Measurements from ENCODE around the gene NOL3.
A peak's percentile ranks its signal among the peaks of the same experiment; 100 is the strongest.

DNA sequence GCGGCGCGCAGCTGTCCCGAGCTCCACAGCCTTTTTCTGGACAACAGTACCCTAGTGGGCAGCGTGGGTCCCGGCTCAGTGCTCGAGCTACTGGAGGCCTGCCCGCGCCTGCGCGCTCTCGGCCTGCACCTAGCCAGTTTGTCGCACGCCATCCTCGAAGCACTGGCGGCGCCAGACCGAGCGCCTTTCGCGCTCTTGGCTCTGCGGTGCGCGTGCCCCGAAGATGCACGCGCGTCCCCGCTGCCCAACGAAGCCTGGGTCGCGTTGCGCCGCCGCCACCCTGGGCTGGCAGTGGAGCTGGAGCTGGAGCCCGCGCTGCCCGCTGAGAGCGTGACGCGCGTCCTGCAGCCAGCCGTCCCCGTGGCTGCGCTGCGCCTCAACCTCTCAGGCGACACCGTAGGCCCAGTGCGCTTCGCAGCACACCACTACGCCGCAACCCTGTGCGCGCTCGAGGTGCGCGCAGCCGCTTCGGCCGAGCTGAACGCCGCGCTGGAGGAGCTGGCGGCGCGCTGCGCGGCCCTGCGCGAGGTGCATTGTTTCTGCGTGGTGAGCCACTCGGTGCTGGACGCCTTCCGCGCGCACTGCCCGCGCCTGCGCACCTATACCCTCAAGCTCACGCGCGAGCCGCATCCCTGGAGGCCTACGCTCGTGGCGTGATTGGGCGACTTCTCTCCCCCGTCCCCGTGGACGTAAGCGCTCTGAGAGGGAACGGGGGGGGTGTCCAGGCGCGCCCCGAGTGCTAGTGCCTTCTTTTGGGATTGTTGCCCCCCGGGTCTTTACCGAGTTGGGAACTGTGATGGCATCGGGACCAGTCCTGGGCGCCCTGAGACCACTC lies 7.0 kb upstream of the NOL3 start:
- TF ChIP-seq, protein P1, sequence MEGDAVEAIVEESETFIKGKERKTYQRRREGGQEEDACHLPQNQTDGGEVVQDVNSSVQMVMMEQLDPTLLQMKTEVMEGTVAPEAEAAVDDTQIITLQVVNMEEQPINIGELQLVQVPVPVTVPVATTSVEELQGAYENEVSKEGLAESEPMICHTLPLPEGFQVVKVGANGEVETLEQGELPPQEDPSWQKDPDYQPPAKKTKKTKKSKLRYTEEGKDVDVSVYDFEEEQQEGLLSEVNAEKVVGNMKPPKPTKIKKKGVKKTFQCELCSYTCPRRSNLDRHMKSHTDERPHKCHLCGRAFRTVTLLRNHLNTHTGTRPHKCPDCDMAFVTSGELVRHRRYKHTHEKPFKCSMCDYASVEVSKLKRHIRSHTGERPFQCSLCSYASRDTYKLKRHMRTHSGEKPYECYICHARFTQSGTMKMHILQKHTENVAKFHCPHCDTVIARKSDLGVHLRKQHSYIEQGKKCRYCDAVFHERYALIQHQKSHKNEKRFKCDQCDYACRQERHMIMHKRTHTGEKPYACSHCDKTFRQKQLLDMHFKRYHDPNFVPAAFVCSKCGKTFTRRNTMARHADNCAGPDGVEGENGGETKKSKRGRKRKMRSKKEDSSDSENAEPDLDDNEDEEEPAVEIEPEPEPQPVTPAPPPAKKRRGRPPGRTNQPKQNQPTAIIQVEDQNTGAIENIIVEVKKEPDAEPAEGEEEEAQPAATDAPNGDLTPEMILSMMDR (IDR thresholded peaks at IDR 0.05): peak in 1 of 6 experiments; percentile 16
- peak in 1 of 2 donors; percentile 47 for TF ChIP-seq POLR2A (IDR thresholded peaks at IDR 0.05)
